ENCODE data around the gene KLHL34. TPM values are rescaled to one million over a fixed set of nuclear protein-coding genes. Genes with fewer than 3 reads are reported as not detected.
A peak's percentile ranks its signal among the peaks of the same experiment; 100 is the strongest.

The KLHL34 gene
- total RNA-seq, 2 donors from 2014 or later, result 0.56 to 0.58 TPM

GRCh38 chrX:21662761-21663160, 4.6 kb upstream of the KLHL34 start:
- H3K27ac Mint-ChIP-seq, result no peak overlapping the region
- peaks cover 3% of the 10 kb centered on the region for H3K27me3 Mint-ChIP-seq
- no peaks in the 10 kb centered on the region for H3K36me3 Mint-ChIP-seq (ENCODE audit: low read depth)

GRCh38 chrX:21661316-21661715, 3.2 kb upstream of the KLHL34 start:
- H3K27ac Mint-ChIP-seq, result no peak overlapping the region

More at GRCh38 chrX:21662761-21663160, 4.6 kb upstream of the KLHL34 start:
- ATAC-seq (replicated peaks), result no peak
- Mint-ChIP-seq H3K4me3 (no peak overlapping the region), H3K9me3 (no peaks in the 10 kb centered on the region), H3K4me1 (no peaks in the 10 kb centered on the region)

GRCh38 chrX:21660156-21660555, 2.0 kb upstream of the KLHL34 start:
- H3K4me3 Mint-ChIP-seq, result no peak overlapping the region

More at GRCh38 chrX:21661316-21661715, 3.2 kb upstream of the KLHL34 start:
- Mint-ChIP-seq H3K4me3 (no peak overlapping the region), H3K36me3 (ENCODE audit: low read depth) (no peaks in the 10 kb centered on the region), H3K4me1 (no peaks in the 10 kb centered on the region), H3K9me3 (no peaks in the 10 kb centered on the region), H3K27me3 (peaks cover 3% of the 10 kb centered on the region)
- ATAC-seq (replicated peaks), result no peak

GRCh38 chrX:21659320-21659719, 1.2 kb upstream of the KLHL34 start:
- no peak overlapping the region for H3K27ac Mint-ChIP-seq

More at GRCh38 chrX:21660156-21660555, 2.0 kb upstream of the KLHL34 start:
- Mint-ChIP-seq H3K4me1 (no peaks in the 10 kb centered on the region), H3K27ac (no peak overlapping the region), H3K36me3 (ENCODE audit: low read depth) (no peaks in the 10 kb centered on the region), H3K9me3 (no peaks in the 10 kb centered on the region), H3K27me3 (peaks cover 3% of the 10 kb centered on the region)
- ATAC-seq (replicated peaks), result no peak

DNA sequence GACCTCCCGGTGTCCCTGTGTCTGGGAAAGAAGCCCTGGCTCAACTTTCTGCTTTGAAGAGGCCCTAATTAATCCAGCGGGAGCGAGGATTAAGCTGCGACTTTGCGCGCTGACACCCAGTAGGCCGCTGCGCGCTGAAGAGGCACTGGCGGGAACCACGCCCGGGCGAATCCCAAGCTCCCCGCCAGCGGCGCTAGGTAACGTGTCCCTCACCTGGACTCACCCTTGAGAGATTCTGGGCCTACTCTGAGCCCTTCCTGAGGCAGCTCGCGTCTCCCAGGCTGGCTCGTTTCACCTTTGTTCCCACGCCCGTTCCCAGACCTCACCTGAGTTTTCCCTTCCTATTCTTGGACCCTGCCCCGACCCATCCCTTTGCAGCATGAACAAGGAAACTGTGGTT, 616 bp upstream of the KLHL34 start:
- Mint-ChIP-seq H3K9me3 (no peaks in the 10 kb centered on the region), H3K4me3 (peak overlapping the region; percentile 69), H3K36me3 (ENCODE audit: low read depth) (no peaks in the 10 kb centered on the region), H3K27me3 (peaks cover 3% of the 10 kb centered on the region), H3K4me1 (no peaks in the 10 kb centered on the region), H3K27ac (no peak overlapping the region)
- peak; percentile 68 for ATAC-seq (replicated peaks)

More at GRCh38 chrX:21659320-21659719, 1.2 kb upstream of the KLHL34 start:
- Mint-ChIP-seq H3K4me3 (peak overlapping the region; percentile 69), H3K27me3 (peaks cover 3% of the 10 kb centered on the region), H3K36me3 (ENCODE audit: low read depth) (no peaks in the 10 kb centered on the region), H3K4me1 (no peaks in the 10 kb centered on the region), H3K9me3 (no peaks in the 10 kb centered on the region)
- no peak for ATAC-seq (replicated peaks)

DNA sequence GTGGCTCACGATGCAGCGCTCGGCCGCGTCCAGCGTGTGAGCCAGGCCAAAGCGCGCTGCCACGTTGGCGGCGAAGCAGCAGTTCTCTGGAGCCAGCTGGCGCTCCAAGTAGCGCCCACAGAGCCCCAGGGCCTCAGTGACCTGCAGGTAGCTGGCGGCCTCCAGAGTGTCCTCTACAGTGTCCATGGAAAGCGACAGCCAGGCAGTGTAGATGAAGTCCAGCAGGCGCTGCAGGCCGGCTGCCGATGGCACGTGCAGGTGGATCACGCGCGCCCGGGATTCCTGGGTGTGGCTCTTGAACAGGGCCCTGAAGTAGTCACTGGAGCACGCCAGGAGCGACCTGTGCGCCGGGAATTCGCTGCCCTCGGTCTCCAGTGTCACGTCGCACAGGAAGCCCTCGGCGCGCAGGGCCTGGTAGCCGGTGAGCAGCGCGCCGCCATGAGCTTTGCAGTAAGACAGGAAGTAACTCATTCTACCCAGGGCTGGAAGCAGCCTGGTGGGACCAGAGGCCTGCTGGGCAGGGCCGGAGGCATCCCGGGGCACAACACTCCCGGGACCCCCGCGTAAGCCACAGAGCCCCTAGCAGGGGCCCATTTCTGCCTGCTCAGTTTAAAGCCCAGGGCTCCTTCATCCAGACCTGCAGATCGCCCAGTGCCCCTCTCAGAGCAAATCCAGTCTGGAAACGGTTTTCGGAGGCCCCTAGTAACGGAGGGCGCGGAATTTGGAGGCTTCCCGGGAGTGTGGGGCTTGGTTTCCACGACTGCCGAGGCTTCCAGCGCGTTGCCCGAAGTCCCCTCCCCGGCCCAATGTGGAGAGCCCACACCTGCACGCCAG, 595 bp downstream of the KLHL34 start:
- Mint-ChIP-seq H3K4me1 (no peaks in the 10 kb centered on the region), H3K27ac (no peak overlapping the region), H3K9me3 (no peaks in the 10 kb centered on the region), H3K36me3 (ENCODE audit: low read depth) (no peaks in the 10 kb centered on the region), H3K4me3 (peak overlapping the region; percentile 59), H3K27me3 (peaks cover 2% of the 10 kb centered on the region)
- ATAC-seq (replicated peaks), result peak; percentile 58

- Mint-ChIP-seq H3K36me3 (ENCODE audit: low read depth) (no peaks in the 10 kb centered on the region), H3K27me3 (no peaks in the 10 kb centered on the region), H3K27ac (no peak overlapping the region), H3K4me3 (no peak overlapping the region), H3K4me1 (no peaks in the 10 kb centered on the region), H3K9me3 (no peaks in the 10 kb centered on the region)
- no peak for ATAC-seq (replicated peaks)
These were observed 1.4 kb downstream of the KLHL34 start for GRCh38 chrX:21656587-21657317.

GRCh38 chrX:21655901-21656586, 2.1 kb downstream of the KLHL34 start:
- no peaks in the 10 kb centered on the region for H3K9me3 Mint-ChIP-seq
- H3K36me3 Mint-ChIP-seq (ENCODE audit: low read depth), result no peaks in the 10 kb centered on the region
- H3K4me3 Mint-ChIP-seq, result no peak overlapping the region
- H3K4me1 Mint-ChIP-seq, result no peaks in the 10 kb centered on the region
- H3K27ac Mint-ChIP-seq, result no peak overlapping the region
- no peaks in the 10 kb centered on the region for H3K27me3 Mint-ChIP-seq
- no peak for ATAC-seq (replicated peaks)

GRCh38 chrX:21645886-21646285, 12.2 kb downstream of the KLHL34 start:
- no peaks in the 10 kb centered on the region for H3K4me1 Mint-ChIP-seq
- no peaks in the 10 kb centered on the region for H3K36me3 Mint-ChIP-seq (ENCODE audit: low read depth)
- no peak for ATAC-seq (replicated peaks)
- H3K27me3 Mint-ChIP-seq, result no peaks in the 10 kb centered on the region
- H3K4me3 Mint-ChIP-seq, result no peak overlapping the region
- no peak overlapping the region for H3K27ac Mint-ChIP-seq
- no peaks in the 10 kb centered on the region for H3K9me3 Mint-ChIP-seq

GRCh38 chrX:21645431-21645830, 12.7 kb downstream of the KLHL34 start:
- Mint-ChIP-seq H3K9me3 (no peaks in the 10 kb centered on the region), H3K27ac (no peak overlapping the region), H3K4me3 (no peak overlapping the region), H3K27me3 (no peaks in the 10 kb centered on the region), H3K36me3 (ENCODE audit: low read depth) (no peaks in the 10 kb centered on the region), H3K4me1 (no peaks in the 10 kb centered on the region)
- ATAC-seq (replicated peaks), result no peak

- H3K4me3 Mint-ChIP-seq, result no peak overlapping the region
- no peaks in the 10 kb centered on the region for H3K36me3 Mint-ChIP-seq (ENCODE audit: low read depth)
- H3K27ac Mint-ChIP-seq, result no peak overlapping the region
- ATAC-seq (replicated peaks), result no peak
- H3K4me1 Mint-ChIP-seq, result no peaks in the 10 kb centered on the region
- no peaks in the 10 kb centered on the region for H3K27me3 Mint-ChIP-seq
- H3K9me3 Mint-ChIP-seq, result no peaks in the 10 kb centered on the region
These were observed 18.4 kb downstream of the KLHL34 start for GRCh38 chrX:21639775-21640174.

DNA sequence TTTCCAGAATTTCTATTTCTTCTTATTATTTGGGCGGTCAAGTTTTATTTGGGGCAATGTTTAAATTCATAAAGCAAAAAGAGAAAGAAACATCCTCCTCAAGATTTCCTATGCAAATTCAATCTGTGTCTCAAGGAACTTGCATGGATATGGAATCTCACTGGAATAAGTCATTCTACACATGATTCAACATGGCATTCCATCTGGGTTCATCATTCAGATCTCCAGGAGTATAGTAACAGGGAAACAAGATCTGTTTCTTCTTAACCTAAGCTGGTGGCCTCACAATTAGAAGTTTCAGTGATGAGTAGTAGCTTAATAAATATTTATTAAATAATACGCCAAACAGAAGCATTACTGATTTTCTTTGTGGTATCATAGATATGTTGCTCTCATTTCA, 19.8 kb downstream of the KLHL34 start:
- H3K36me3 Mint-ChIP-seq (ENCODE audit: low read depth), result no peaks in the 10 kb centered on the region
- no peak for ATAC-seq (replicated peaks)
- H3K4me3 Mint-ChIP-seq, result no peak overlapping the region
- H3K27ac Mint-ChIP-seq, result no peak overlapping the region
- H3K9me3 Mint-ChIP-seq, result no peaks in the 10 kb centered on the region
- no peaks in the 10 kb centered on the region for H3K4me1 Mint-ChIP-seq
- H3K27me3 Mint-ChIP-seq, result no peaks in the 10 kb centered on the region

DNA sequence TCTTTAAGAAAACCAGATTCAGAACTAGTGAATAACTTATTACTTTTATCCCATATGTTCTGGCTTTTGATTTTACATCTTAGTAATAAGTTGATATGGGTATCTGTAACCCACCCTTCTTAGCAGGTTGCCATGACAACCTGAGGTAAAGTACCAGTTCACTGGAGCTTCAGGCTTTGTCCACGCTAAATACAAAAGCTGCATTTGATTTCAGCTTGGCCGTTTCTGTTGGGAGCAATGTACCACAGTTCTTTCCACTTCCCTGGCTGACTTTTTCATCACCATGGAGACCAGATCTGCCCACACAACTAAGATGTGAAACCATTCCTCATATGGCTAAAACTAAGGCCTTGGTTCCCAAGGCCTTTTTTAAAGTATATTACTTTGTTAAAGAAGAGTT, 26.1 kb downstream of the KLHL34 start:
- Mint-ChIP-seq H3K27me3 (no peaks in the 10 kb centered on the region), H3K4me3 (no peak overlapping the region)
- ATAC-seq (replicated peaks), result no peak

GRCh38 chrX:21623778-21624501, 34.2 kb downstream of the KLHL34 start:
- H3K36me3 Mint-ChIP-seq (ENCODE audit: low read depth), result no peaks in the 10 kb centered on the region

More for the DNA sequence above, 26.1 kb downstream of the KLHL34 start:
- Mint-ChIP-seq H3K27ac (no peak overlapping the region), H3K36me3 (ENCODE audit: low read depth) (no peaks in the 10 kb centered on the region), H3K4me1 (no peaks in the 10 kb centered on the region), H3K9me3 (no peaks in the 10 kb centered on the region)

More at GRCh38 chrX:21623778-21624501, 34.2 kb downstream of the KLHL34 start:
- Mint-ChIP-seq H3K4me1 (no peaks in the 10 kb centered on the region), H3K27me3 (no peaks in the 10 kb centered on the region), H3K4me3 (no peak overlapping the region), H3K27ac (no peak overlapping the region), H3K9me3 (no peaks in the 10 kb centered on the region)
- ATAC-seq (replicated peaks), result no peak
